H1 (cell line): ENCODE measurements around the gene NDRG4. TPM values are rescaled to one million over a fixed set of nuclear protein-coding genes. Genes with fewer than 3 reads are reported as not detected.

Experiments
- CTCF ChIA-PET: fragments of 300-600 bp; sonication (Branson Sonifier 250); formaldehyde crosslinking; loops from one replicate; lab custom pipeline; 2021; ENCODE audit not compliant: partially characterized antibody; lab: Charles Lee
- POLR2A ChIA-PET: fragments of 300-600 bp; sonication (Branson Sonifier 250); formaldehyde crosslinking; loops from one replicate; lab custom pipeline; 2021; ENCODE audit warnings: inconsistent platforms; ENCODE audit not compliant: partially characterized antibody; lab: Charles Lee
- DNase-seq, 2 experiments: peaks; one replicate each; pipeline versions ENCODE4 v3.0.0 to v3.0.0-alpha.2; 2010 to 2022; ENCODE audit warnings: low spot score in 2 of 2, low read depth in 1 of 2, mixed read lengths in 1 of 2
- FAIRE-seq: peaks from 2 replicates; lab custom pipeline; 2011; peaks lifted over from hg19 to GRCh38; lab: Jason Lieb, UNC
- H2AFZ ChIP-seq: 2 replicates; pipeline ENCODE4 v1.8.1; 2012; ENCODE audit warnings: low read length, inconsistent platforms
- H2AK5ac ChIP-seq: 2 replicates; pipeline ENCODE4 v1.6.1; 2013; ENCODE audit warnings: low read depth, low read length
- H2BK120ac ChIP-seq: replicated peaks from 2 replicates; pipeline ENCODE3; 2013; ENCODE audit warnings: low read depth, low read length, inconsistent platforms
- H2BK12ac ChIP-seq: 2 replicates; pipeline ENCODE4 v1.6.1; 2013; ENCODE audit warnings: low read depth, low read length
- H2BK15ac ChIP-seq: 2 replicates; pipeline ENCODE4 v1.6.1; 2013; ENCODE audit warnings: low read length
- H2BK20ac ChIP-seq: 2 replicates; pipeline ENCODE4 v1.6.1; 2013; ENCODE audit warnings: low read length
- H2BK5ac ChIP-seq: 2 replicates; pipeline ENCODE4 v1.6.1; 2013; ENCODE audit warnings: low read depth, low read length
- H3K14ac ChIP-seq: 2 replicates; pipeline ENCODE4 v1.6.1; 2013; ENCODE audit warnings: inconsistent platforms; ENCODE audit not compliant: insufficient read length
- H3K18ac ChIP-seq: 2 replicates; pipeline ENCODE4 v1.6.1; 2013; ENCODE audit warnings: low read length; ENCODE audit errors: extremely low read depth
- H3K23ac ChIP-seq: 2 replicates; pipeline ENCODE4 v1.6.1; 2013; ENCODE audit warnings: inconsistent platforms; ENCODE audit not compliant: insufficient read length
- H3K23me2 ChIP-seq: 2 replicates; pipeline ENCODE4 v1.6.1; 2013; ENCODE audit warnings: low read depth, low read length
- H3K27ac ChIP-seq: 2 replicates; pipeline ENCODE4 v1.6.1; 2011; ENCODE audit warnings: low read depth, low read length, inconsistent platforms
- H3K27me3 ChIP-seq, 4 experiments: replicated peaks in 1 of 4; 1 replicate in 1 of 4; 2 replicates in 3 of 4; pipeline versions ENCODE4 v1.6.1 to v1.8.1; 2011 to 2013; ENCODE audit warnings: low read length in 3 of 4, mild to moderate bottlenecking in 3 of 4, inconsistent platforms in 2 of 4, mixed read lengths in 2 of 4, moderate library complexity in 1 of 4; ENCODE audit not compliant: control insufficient read depth in 3 of 4, insufficient read depth in 3 of 4; ENCODE audit errors: extremely low read depth in 1 of 4
- H3K36me3 ChIP-seq, 4 experiments: 2 replicates each; pipeline versions ENCODE4 v1.6.1 to v1.8.1; 2011 to 2013; ENCODE audit warnings: mild to moderate bottlenecking in 4 of 4, low read length in 3 of 4, moderate library complexity in 2 of 4, control low read depth in 1 of 4, inconsistent platforms in 1 of 4; ENCODE audit not compliant: insufficient read depth in 4 of 4, control insufficient read depth in 2 of 4
- H3K4ac ChIP-seq: replicated peaks from 2 replicates; pipeline ENCODE3; 2013; ENCODE audit warnings: low read length, low read depth, mixed read lengths, inconsistent platforms; ENCODE audit not compliant: insufficient read length
- H3K4me1 ChIP-seq, 4 experiments: replicated peaks in 1 of 4; 1 replicate in 1 of 4; 2 replicates in 3 of 4; pipeline versions ENCODE4 v1.6.1 to v1.8.1; 2011 to 2013; ENCODE audit warnings: low read length in 3 of 4, inconsistent platforms in 2 of 4, mixed read lengths in 1 of 4; ENCODE audit not compliant: insufficient read depth in 4 of 4, control insufficient read depth in 3 of 4
- H3K4me2 ChIP-seq, 2 experiments: 2 replicates each; pipeline versions ENCODE4 v1.6.1 to v1.8.1; 2011 to 2013; ENCODE audit warnings: low read depth in 2 of 2, low read length in 2 of 2, control low read depth in 1 of 2, inconsistent platforms in 1 of 2, mild to moderate bottlenecking in 1 of 2; ENCODE audit not compliant: insufficient read depth in 1 of 2
- H3K4me3 ChIP-seq, 4 experiments: fragments of 200-600, 300-600 bp in 1 of 4; sonication (generic), shearing (Covaris generic), sonication (Bioruptor Twin) in 1 of 4; 2 replicates each; pipeline versions ENCODE4 v1.5.1 to v1.8.1; 2011 to 2016; ENCODE audit warnings: low read length in 4 of 4, low read depth in 3 of 4, control low read depth in 2 of 4, inconsistent platforms in 2 of 4, mild to moderate bottlenecking in 2 of 4, mixed read lengths in 1 of 4, moderate library complexity in 1 of 4; ENCODE audit not compliant: insufficient read depth in 2 of 4; ENCODE audit errors: extremely low read depth in 1 of 4
- H3K56ac ChIP-seq: replicated peaks from 2 replicates; pipeline ENCODE3; 2013; ENCODE audit warnings: low read depth, mild to moderate bottlenecking, mixed read lengths, low read length, inconsistent platforms; ENCODE audit not compliant: insufficient read length
- H3K79me1 ChIP-seq: 2 replicates; pipeline ENCODE4 v1.6.1; 2013; ENCODE audit warnings: low read depth, low read length, control low read depth
- H3K79me2 ChIP-seq, 2 experiments: 2 replicates each; pipeline versions ENCODE4 v1.6.1 to v1.8.1; 2012 to 2013; ENCODE audit warnings: low read length in 2 of 2, mild to moderate bottlenecking in 2 of 2, inconsistent platforms in 1 of 2; ENCODE audit not compliant: insufficient read depth in 2 of 2, control insufficient read depth in 1 of 2
- H3K9ac ChIP-seq, 4 experiments: replicated peaks in 1 of 4; 1 replicate in 1 of 4; 2 replicates in 3 of 4; pipeline versions ENCODE4 v1.6.1 to v1.8.1; 2011 to 2013; ENCODE audit warnings: low read depth in 3 of 4, low read length in 3 of 4, control low read depth in 2 of 4, mild to moderate bottlenecking in 2 of 4, moderate library complexity in 2 of 4, inconsistent platforms in 1 of 4; ENCODE audit errors: extremely low read depth in 1 of 4
- H3K9me3 ChIP-seq, 2 experiments: 2 replicates each; pipeline versions ENCODE4 v1.6.1 to v1.8.1; 2012 to 2013; ENCODE audit warnings: mild to moderate bottlenecking in 2 of 2, moderate library complexity in 2 of 2, control low read depth in 1 of 2, inconsistent platforms in 1 of 2, low read depth in 1 of 2, low read length in 1 of 2, mixed read lengths in 1 of 2; ENCODE audit not compliant: insufficient read depth in 2 of 2
- H4K20me1 ChIP-seq, 2 experiments: replicated peaks in 1 of 2; 2 replicates each; pipeline versions ENCODE3 to v1.8.1; 2011 to 2013; ENCODE audit warnings: inconsistent platforms in 2 of 2, low read length in 2 of 2, mild to moderate bottlenecking in 1 of 2; ENCODE audit not compliant: insufficient read depth in 2 of 2, control insufficient read depth in 1 of 2
- H4K5ac ChIP-seq: 2 replicates; pipeline ENCODE4 v1.6.1; 2013; ENCODE audit warnings: low read length, low read depth, mixed read lengths, inconsistent platforms; ENCODE audit not compliant: insufficient read length
- H4K8ac ChIP-seq: 2 replicates; pipeline ENCODE4 v1.8.0; 2013; ENCODE audit warnings: mild to moderate bottlenecking, moderate library complexity, low read length, inconsistent platforms; ENCODE audit not compliant: insufficient read depth; ENCODE audit errors: extremely low read depth
- H4K91ac ChIP-seq: replicated peaks from 2 replicates; pipeline ENCODE3; 2013; ENCODE audit warnings: low read length, mixed read lengths, inconsistent platforms; ENCODE audit not compliant: insufficient read length
- WGBS, 2 experiments: shearing (Covaris generic) in 1 of 2; methylation state at CpG; one replicate each; pipeline versions ENCODE4 v1.1.6 to v1.1.7; 2013 to 2015; ENCODE audit warnings: low lambda C conversion rate in 2 of 2, mixed read lengths in 2 of 2, inconsistent platforms in 1 of 2, low coverage in 1 of 2, missing lambda C conversion rate in 1 of 2; ENCODE audit not compliant: insufficient replicate concordance in 2 of 2, insufficient coverage in 1 of 2, insufficient read length in 1 of 2; ENCODE audit errors: extremely low coverage in 1 of 2, missing lambda C conversion rate in 1 of 2; 5-methylcytosine and 5-hydroxymethylcytosine counted together
- polyA plus RNA-seq, 7 experiments: library from polyadenylated mRNA; depleted of rRNA in 3 of 7; stranded (reverse) in 5 of 7; unstranded in 2 of 7; fragments of >200 nt in 5 of 7; fragments of 200-250 nt in 2 of 7; gene quantifications; 1 replicate in 5 of 7; 2 replicates in 1 of 7; 4 replicates in 1 of 7; pipeline versions ENCODE4 v1.2.1 to v1.2.3, GENCODE V29; 2011 to 2013; ENCODE audit warnings: missing spikeins in 2 of 7, mixed read lengths in 2 of 7
- total RNA-seq: library from RNA; stranded (reverse); fragmentation: NEBNext Ultra II Directional; extraction: Animal tissue kit (Norgen Biotek cat#: 25700); gene quantifications from 2 replicates; pipeline ENCODE4 v1.2.1, GENCODE V29; 2021

The NDRG4 gene
- total and polyA plus RNA-seq, 2 of the 8 experiments (the other 6 are each of a cell fraction or from before 2014, with no cell fraction given): 20.8 to 30.9 TPM

DNA sequence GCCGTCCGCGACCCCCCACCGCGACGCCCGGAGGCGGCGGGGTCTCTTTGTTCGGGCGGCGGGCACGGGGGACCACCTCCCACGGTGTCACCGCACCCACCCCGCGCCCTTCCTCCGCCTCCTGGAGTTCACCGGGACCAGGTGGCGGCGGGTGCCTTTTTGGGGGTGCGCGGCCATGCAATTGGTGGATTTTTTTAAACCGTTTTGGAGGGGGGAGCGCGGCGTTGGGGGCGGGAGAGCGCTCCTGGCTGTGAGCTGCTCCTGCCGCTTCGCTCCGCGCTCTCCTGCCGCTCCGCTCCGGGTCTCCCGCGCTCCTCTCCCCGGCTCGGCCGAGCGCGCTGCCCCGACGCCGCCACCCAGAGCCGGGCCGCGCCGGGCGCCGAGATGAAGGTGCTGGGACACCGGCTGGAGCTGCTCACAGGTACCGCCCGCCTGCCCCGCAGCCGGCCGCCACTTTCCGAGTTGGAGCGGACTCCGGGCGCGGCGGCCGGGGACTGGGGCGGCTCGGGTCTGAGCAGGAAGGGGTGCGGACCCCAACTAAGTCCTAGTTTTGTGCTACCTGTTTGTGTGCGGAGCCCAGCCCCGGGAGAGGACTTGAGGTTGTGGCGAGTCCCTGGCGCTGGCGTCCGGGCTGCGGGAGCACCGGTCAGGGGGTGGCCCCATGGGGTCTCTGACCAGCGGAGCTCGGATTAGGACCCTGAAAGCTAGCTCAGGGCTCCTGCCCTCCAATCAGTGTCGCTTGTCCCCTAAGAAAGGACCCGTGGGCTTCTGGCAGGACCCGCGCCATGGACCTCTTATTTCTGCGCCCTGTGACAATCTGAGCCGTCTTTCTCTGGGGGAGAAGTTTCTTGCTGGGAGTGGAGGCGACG is 35.7 kb upstream of the NDRG4 start:
- peaks cover 27 to 54% (median 48%) of the 10 kb centered on the region in 4 experiments for H3K27me3 ChIP-seq

More for the DNA sequence above, 35.7 kb upstream of the NDRG4 start:
- no peaks in the 10 kb centered on the region for H3K9me3 ChIP-seq
- DNase-seq (peak in 1 of 2 experiments; percentile 72), FAIRE-seq (no peak)
- H3K14ac ChIP-seq: no peak overlapping the region
- H3K9ac ChIP-seq: no peak overlapping the region
- whole genome bisulfite sequencing, 2 experiments: 4% methylated on average over 52 of the region's 86 CpGs; no CpG with 5 or more reads in 1 of the 2 experiments
- ChIA-PET POLR2A (interaction anchor here (1.0 to 1.4 kb wide), 3 partner anchors 21 to 72 kb away, joined by 3 to 6 read pairs (median 3); partner anchors contain the start of gene GINS3), CTCF (interaction anchor here (0.6 to 2.7 kb wide), 9 partner anchors 10 to 215 kb away, joined by 3 to 9 read pairs (median 3); no protein-coding TSS in a partner anchor)
- peak overlapping the region; percentile 90 to 95 for H3K4me2 ChIP-seq
- no peak overlapping the region for H3K56ac ChIP-seq
- no peak overlapping the region for H3K27ac ChIP-seq
- H3K23ac ChIP-seq: no peak overlapping the region
- H2BK15ac ChIP-seq: no peak overlapping the region
- H3K4me1 ChIP-seq: peaks cover 0 to 19% (median 7%) of the 10 kb centered on the region in 4 experiments; a peak in 6 of 7 replicates
- H3K79me2 ChIP-seq: no peaks in the 10 kb centered on the region
- peak overlapping the region; percentile 32; the same call in 1 of the 2 replicates for H3K18ac ChIP-seq
- no peak overlapping the region for H2BK5ac ChIP-seq
- H4K91ac ChIP-seq: no peak overlapping the region
- peaks cover 19% of the 10 kb centered on the region for H3K23me2 ChIP-seq
- H3K79me1 ChIP-seq: no peaks in the 10 kb centered on the region
- H2AK5ac ChIP-seq: no peak overlapping the region
- no peak overlapping the region for H4K5ac ChIP-seq
- no peak overlapping the region for H3K4ac ChIP-seq
- peak overlapping the region; percentile 28; the same call in 1 of the 2 replicates for H2AFZ ChIP-seq
- H3K4me3 ChIP-seq: peak overlapping the region; percentile 54 to 79 (median 60)
- H2BK20ac ChIP-seq: no peak overlapping the region
- peaks cover 0 to 3% (median 0%) of the 10 kb centered on the region in 4 experiments; a peak in 1 of 8 replicates for H3K36me3 ChIP-seq
- no peak overlapping the region for H2BK12ac ChIP-seq
- H4K20me1 ChIP-seq: no peaks in the 10 kb centered on the region
- H4K8ac ChIP-seq: peak overlapping the region; percentile 60; the same call in 1 of the 2 replicates
- H2BK120ac ChIP-seq: no peak overlapping the region
